Endothelial cell (in vitro differentiated cells): ENCODE measurements around the gene MANSC4. TPM values are rescaled to one million over a fixed set of nuclear protein-coding genes. Genes with fewer than 3 reads are reported as not detected.

Source experiments
- DNase-seq: peaks from one replicate; pipeline ENCODE4 v3.0.0; 2021; ENCODE audit warnings: low spot score
- H3K27ac Mint-ChIP-seq: one replicate; pipeline ENCODE4 v1.8.0; 2021; ENCODE audit warnings: mixed read lengths, inconsistent platforms; ENCODE audit not compliant: unreplicated experiment
- H3K27me3 Mint-ChIP-seq: one replicate; pipeline ENCODE4 v1.8.0; 2021; ENCODE audit warnings: mild to moderate bottlenecking, moderate library complexity, mixed read lengths, inconsistent platforms; ENCODE audit not compliant: unreplicated experiment
- H3K36me3 Mint-ChIP-seq: one replicate; pipeline ENCODE4 v1.8.0; 2021; ENCODE audit warnings: mild to moderate bottlenecking, low read depth, mixed read lengths, inconsistent platforms; ENCODE audit not compliant: unreplicated experiment
- H3K4me1 Mint-ChIP-seq: one replicate; pipeline ENCODE4 v1.8.0; 2021; ENCODE audit warnings: mild to moderate bottlenecking, mixed read lengths, inconsistent platforms; ENCODE audit not compliant: unreplicated experiment
- H3K4me3 Mint-ChIP-seq: one replicate; pipeline ENCODE4 v1.8.0; 2021; ENCODE audit warnings: mild to moderate bottlenecking, mixed read lengths, inconsistent platforms; ENCODE audit not compliant: unreplicated experiment
- H3K9me3 Mint-ChIP-seq: one replicate; pipeline ENCODE4 v1.8.0; 2021; ENCODE audit warnings: mixed read lengths, inconsistent platforms; ENCODE audit not compliant: unreplicated experiment
- CTCF ChIP-seq: fragments of 200-600 bp; sonication (generic); IDR thresholded peaks from one replicate; pipeline ENCODE4 v1.5.0; 2021; ENCODE audit warnings: antibody characterized with exemption; ENCODE audit not compliant: unreplicated experiment
- total RNA-seq: library from RNA; stranded (reverse); fragmentation: NEBNext Ultra II Directional; extraction: Animal tissue kit (Norgen Biotek cat#: 25700); gene quantifications from one replicate; pipeline ENCODE4 v1.2.1, GENCODE V29; 2021; ENCODE audit not compliant: unreplicated experiment

Gene MANSC4
- total RNA-seq, 1 donor from 2014 or later, result not detected

DNA sequence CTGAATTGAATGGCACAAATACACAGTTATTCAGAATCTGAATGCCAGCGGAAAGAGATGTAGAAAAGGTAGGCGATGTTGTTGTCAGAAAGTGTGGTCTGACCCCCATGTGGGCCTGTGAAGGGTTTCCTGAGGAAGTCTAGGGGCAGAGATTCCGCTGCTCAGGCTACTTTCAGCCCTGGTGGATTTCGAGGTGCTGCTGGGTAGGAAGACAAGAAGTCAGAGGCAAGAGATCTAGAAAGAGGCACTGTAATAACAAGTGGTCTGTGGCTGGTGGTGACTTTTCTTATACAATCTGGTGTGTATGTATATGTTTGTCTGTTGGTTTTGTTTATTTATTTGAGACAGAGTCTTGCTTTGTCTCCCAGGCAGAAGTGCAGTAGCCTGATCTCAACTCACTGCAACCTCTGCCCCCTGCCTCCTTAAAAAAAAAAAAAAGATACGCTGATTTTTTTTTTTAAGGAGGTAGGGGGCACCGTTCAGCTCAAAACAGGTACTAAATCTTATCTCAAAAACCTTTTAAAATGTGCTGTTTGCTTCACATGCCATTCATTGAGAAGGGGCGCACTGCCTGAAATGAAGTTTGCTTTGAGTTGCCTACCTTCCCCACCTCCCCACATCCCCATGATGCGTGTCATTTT lies 27.1 kb upstream of the MANSC4 start:
- Mint-ChIP-seq H3K9me3 (no peaks in the 10 kb centered on the region), H3K4me1 (peaks cover 10% of the 10 kb centered on the region), H3K27me3 (peaks cover 1% of the 10 kb centered on the region), H3K36me3 (no peaks in the 10 kb centered on the region), H3K4me3 (no peak overlapping the region), H3K27ac (no peak overlapping the region)
- no peak for TF ChIP-seq CTCF
- DNase-seq, result no peak

DNA sequence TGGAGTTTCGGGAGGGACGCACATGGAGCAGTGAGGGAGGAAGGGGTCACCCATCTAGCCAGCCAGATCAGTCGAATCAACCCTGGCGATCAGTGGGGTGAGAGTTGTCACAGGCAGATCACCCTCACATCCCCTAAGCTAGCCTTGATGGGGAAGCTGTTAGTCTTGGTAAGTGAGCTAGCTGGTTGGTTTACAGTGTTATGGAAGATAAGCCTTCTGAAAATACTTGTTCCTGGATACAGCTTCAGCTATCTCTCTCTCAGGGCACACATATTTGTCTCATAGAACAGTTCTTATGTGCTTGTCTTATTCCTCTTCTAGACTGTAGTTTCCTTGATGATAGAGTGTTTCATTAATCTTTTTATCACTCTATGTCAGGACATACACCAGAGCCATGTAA lies 26.2 kb upstream of the MANSC4 start:
- H3K9me3 Mint-ChIP-seq, result no peaks in the 10 kb centered on the region
- no peak overlapping the region for H3K4me3 Mint-ChIP-seq
- H3K4me1 Mint-ChIP-seq, result peaks cover 10% of the 10 kb centered on the region
- no peaks in the 10 kb centered on the region for H3K36me3 Mint-ChIP-seq
- no peak overlapping the region for H3K27ac Mint-ChIP-seq
- DNase-seq, result no peak
- H3K27me3 Mint-ChIP-seq, result peaks cover 1% of the 10 kb centered on the region
- TF ChIP-seq CTCF, result no peak

- H3K4me1 Mint-ChIP-seq, result peaks cover 19% of the 10 kb centered on the region
- H3K36me3 Mint-ChIP-seq, result no peaks in the 10 kb centered on the region
- H3K27ac Mint-ChIP-seq, result no peak overlapping the region
- no peak for TF ChIP-seq CTCF
- peaks cover 1% of the 10 kb centered on the region for H3K27me3 Mint-ChIP-seq
- H3K4me3 Mint-ChIP-seq, result no peak overlapping the region
- no peak for DNase-seq
- H3K9me3 Mint-ChIP-seq, result no peaks in the 10 kb centered on the region
Measured at GRCh38 chr12:27805238-27805637, 25.2 kb upstream of the MANSC4 start.

- no peak for DNase-seq
- H3K9me3 Mint-ChIP-seq, result no peaks in the 10 kb centered on the region
- H3K27ac Mint-ChIP-seq, result no peak overlapping the region
- H3K4me1 Mint-ChIP-seq, result peaks cover 20% of the 10 kb centered on the region
- H3K27me3 Mint-ChIP-seq, result peaks cover 1% of the 10 kb centered on the region
- no peak for TF ChIP-seq CTCF
- peaks cover 3% of the 10 kb centered on the region for H3K36me3 Mint-ChIP-seq
- no peak overlapping the region for H3K4me3 Mint-ChIP-seq
Measured at GRCh38 chr12:27802936-27803335, 22.9 kb upstream of the MANSC4 start.

GRCh38 chr12:27802511-27802910 lies 22.5 kb upstream of the MANSC4 start:
- Mint-ChIP-seq H3K27me3 (peaks cover 1% of the 10 kb centered on the region), H3K27ac (no peak overlapping the region), H3K4me1 (peaks cover 20% of the 10 kb centered on the region), H3K4me3 (no peak overlapping the region), H3K36me3 (peaks cover 6% of the 10 kb centered on the region), H3K9me3 (no peaks in the 10 kb centered on the region)
- no peak for TF ChIP-seq CTCF
- DNase-seq, result no peak
